Esophagus muscularis mucosa (tissue), 4 donors: ENCODE results near the gene MAML3. TPM values are rescaled to one million over a fixed set of nuclear protein-coding genes. Genes with fewer than 3 reads are reported as not detected.

ENCODE experiments used
- DNase-seq: peaks from one replicate; pipeline ENCODE4 v3.0.0-alpha.2; 2017; ENCODE audit errors: extremely low spot score
- H3K27ac ChIP-seq, 4 donors: fragments of 200-600 bp; sonication (generic); replicated peaks in 1 of 4; 1 replicate in 3 of 4; 2 replicates in 1 of 4; pipeline ENCODE4 v1.5.1; 2016 to 2019; ENCODE audit warnings: mild to moderate bottlenecking in 1 of 4
- H3K27me3 ChIP-seq, 4 donors: fragments of 200-600 bp; sonication (generic); one replicate each; pipeline versions ENCODE4 v1.5.1 to v1.6.0; 2016 to 2019
- H3K36me3 ChIP-seq, 4 donors: fragments of 200-600 bp; sonication (generic); one replicate each; pipeline ENCODE4 v1.5.1; 2016 to 2019
- H3K4me1 ChIP-seq, 4 donors: fragments of 200-600 bp; sonication (generic); one replicate each; pipeline ENCODE4 v1.5.1; 2016 to 2019
- H3K4me3 ChIP-seq, 4 donors: fragments of 200-600 bp; sonication (generic); 1 replicate in 2 of 4; 2 replicates in 2 of 4; pipeline ENCODE4 v1.5.1; 2016 to 2019; ENCODE audit warnings: mild to moderate bottlenecking in 4 of 4, moderate library complexity in 1 of 4
- H3K9me3 ChIP-seq, 4 donors: fragments of 200-600 bp; sonication (generic); 1 replicate in 3 of 4; 2 replicates in 1 of 4; pipeline ENCODE4 v1.5.1; 2016 to 2019
- CTCF ChIP-seq, 3 experiments: fragments of 200-600 bp in 2 of 3; fragments of 450-650 bp in 1 of 3; sonication (generic) in 2 of 3; IDR thresholded peaks; one replicate each; pipeline ENCODE4 v1.5.1; 2017 to 2019; ENCODE audit warnings: antibody characterized with exemption in 3 of 3, mild to moderate bottlenecking in 2 of 3, moderate library complexity in 1 of 3
- EP300 ChIP-seq: sonication (generic); formaldehyde crosslinking; IDR thresholded peaks from one replicate; pipeline ENCODE4 v1.6.1; 2017; ENCODE audit warnings: antibody characterized with exemption
- POLR2A ChIP-seq: fragments of 450-650 bp; IDR thresholded peaks from one replicate; pipeline ENCODE4 v1.6.1; 2017; ENCODE audit warnings: antibody characterized with exemption, moderate library complexity, mild to moderate bottlenecking, low read depth
- POLR2AphosphoS5 ChIP-seq, 2 donors: sonication (generic); formaldehyde crosslinking; IDR thresholded peaks; one replicate each; pipeline ENCODE4 v1.6.1; 2017; ENCODE audit warnings: antibody characterized with exemption in 2 of 2
- WGBS: methylation state at CpG from one replicate; pipeline ENCODE4 v1.1.5; 2018; 5-methylcytosine and 5-hydroxymethylcytosine counted together
- intact Hi-C: fragments of 100-400 bp; cut with DNase I; formaldehyde crosslinking; loops from one replicate; pipeline ENCODE4 v1.15.1; 2023
- total RNA-seq, 4 donors: library from RNA; depleted of rRNA; stranded (reverse); fragments of >200 nt; gene quantifications; one replicate each; pipeline versions ENCODE4 v1.1.0 to v1.2.1, GENCODE V29; 2016

The MAML3 gene
- total RNA-seq, 4 donors from 2014 or later = 5.0 to 8.7 (median 7.1) TPM

GRCh38 chr4:139918591-139918990 lies 235.4 kb downstream of the MAML3 start:
- intact Hi-C loops = no loop called here
- WGBS = 33% methylated on average over 7 of the region's 7 CpGs
- peak; percentile 39 for DNase-seq
- Histone ChIP-seq H3K27me3 (no peaks in the 10 kb centered on the region), H3K4me1 (peaks cover 70 to 94% (median 92%) of the 10 kb centered on the region in 4 donors), H3K4me3 (no peak overlapping the region), H3K27ac (peak overlapping the region; percentile 81 to 87 (median 84)), H3K36me3 (no peaks in the 10 kb centered on the region), H3K9me3 (no peaks in the 10 kb centered on the region)
- no peak for TF ChIP-seq CTCF (IDR thresholded peaks at IDR 0.05)
- no peak for TF ChIP-seq POLR2AphosphoS5 (IDR thresholded peaks at IDR 0.05)
- no peak for TF ChIP-seq EP300
- no peak for TF ChIP-seq POLR2A

DNA sequence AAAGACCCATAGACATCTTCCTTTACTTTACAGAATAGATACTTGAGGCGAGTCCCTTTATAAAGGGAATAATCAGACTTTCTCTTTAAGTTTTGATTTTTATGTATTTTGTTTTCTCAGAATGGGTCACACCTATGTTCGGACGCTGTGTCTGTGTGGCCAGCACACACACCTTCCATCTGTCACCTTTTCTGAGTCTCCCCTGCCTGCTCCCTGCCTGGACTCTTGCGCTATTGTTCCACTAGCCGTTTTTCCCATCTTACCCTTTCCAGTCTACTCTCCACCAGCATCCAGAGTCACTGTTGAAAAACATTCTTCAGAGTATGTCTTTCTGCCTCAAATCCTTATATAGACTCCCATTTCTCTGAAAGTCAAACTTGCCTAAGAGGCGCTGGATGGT lies 236.1 kb downstream of the MAML3 start:
- Histone ChIP-seq H3K4me1 (peaks cover 77 to 98% (median 97%) of the 10 kb centered on the region in 4 donors), H3K27me3 (no peaks in the 10 kb centered on the region), H3K9me3 (no peaks in the 10 kb centered on the region), H3K4me3 (no peak overlapping the region), H3K27ac (peak overlapping the region; percentile 81 to 87 (median 84)), H3K36me3 (no peaks in the 10 kb centered on the region)
- TF ChIP-seq CTCF (IDR thresholded peaks at IDR 0.05) (no peak), POLR2A (no peak), POLR2AphosphoS5 (IDR thresholded peaks at IDR 0.05) (no peak), EP300 (no peak)
- peak; percentile 12 for DNase-seq
- 92% methylated on average over 6 of the region's 6 CpGs for WGBS
- intact Hi-C loops = no loop called here

- H3K27me3 ChIP-seq = no peaks in the 10 kb centered on the region
- no peaks in the 10 kb centered on the region for H3K9me3 ChIP-seq
- no peak for DNase-seq
- no peak overlapping the region for H3K4me3 ChIP-seq
- H3K27ac ChIP-seq = peak overlapping the region; percentile 81 to 87 (median 84)
- TF ChIP-seq POLR2A (no peak), EP300 (no peak), CTCF (IDR thresholded peaks at IDR 0.05) (no peak), POLR2AphosphoS5 (IDR thresholded peaks at IDR 0.05) (no peak)
- no peaks in the 10 kb centered on the region for H3K36me3 ChIP-seq
- WGBS = 33% methylated on average over 1 of the region's 1 CpG
- intact Hi-C loops = no loop called here
- peaks cover 64 to 92% (median 85%) of the 10 kb centered on the region in 4 donors for H3K4me1 ChIP-seq
Observed at GRCh38 chr4:139916041-139916440, 237.9 kb downstream of the MAML3 start.

GRCh38 chr4:139915037-139915436 lies 238.9 kb downstream of the MAML3 start:
- H3K9me3 ChIP-seq = no peaks in the 10 kb centered on the region
- peak overlapping the region; percentile 81 to 87 (median 84) for H3K27ac ChIP-seq
- peaks cover 54 to 82% (median 75%) of the 10 kb centered on the region in 4 donors for H3K4me1 ChIP-seq
- H3K36me3 ChIP-seq = no peaks in the 10 kb centered on the region
- intact Hi-C loops = no loop called here
- WGBS = 42% methylated on average over 2 of the region's 2 CpGs
- DNase-seq = no peak
- no peak overlapping the region for H3K4me3 ChIP-seq
- TF ChIP-seq POLR2AphosphoS5 (IDR thresholded peaks at IDR 0.05) (no peak), CTCF (IDR thresholded peaks at IDR 0.05) (no peak), POLR2A (no peak)
- no peaks in the 10 kb centered on the region for H3K27me3 ChIP-seq

DNA sequence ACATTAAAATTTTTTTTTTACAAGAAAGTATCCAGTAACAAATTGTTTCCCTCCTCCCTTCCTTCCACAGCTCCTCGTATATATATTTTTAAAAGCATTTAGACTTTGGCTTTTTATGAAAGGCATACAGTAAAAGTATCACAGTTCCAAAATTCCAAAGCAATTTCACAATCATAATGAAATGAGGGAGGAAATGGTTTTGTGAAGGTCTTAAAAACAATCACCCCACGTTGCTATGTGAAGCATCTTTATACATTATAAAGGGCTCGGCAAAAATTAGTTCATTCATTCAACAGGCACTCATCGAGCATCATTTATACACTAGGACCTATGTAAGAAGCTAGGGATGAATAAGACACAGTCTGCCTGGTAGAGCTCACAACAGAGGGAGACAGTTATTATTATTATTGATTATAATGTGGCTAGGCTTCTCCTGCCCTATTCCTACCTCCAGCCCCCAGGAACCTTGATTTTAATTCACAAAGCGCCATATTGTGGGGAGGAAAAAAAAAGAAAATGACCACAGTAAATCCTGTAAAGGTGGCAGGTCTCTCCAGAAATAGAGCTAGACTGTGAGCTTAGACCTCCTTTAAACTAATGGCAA lies 239.9 kb downstream of the MAML3 start:
- WGBS = 38% methylated on average over 5 of the region's 5 CpGs
- TF ChIP-seq CTCF (IDR thresholded peaks at IDR 0.05) (no peak), EP300 (no peak), POLR2A (no peak), POLR2AphosphoS5 (IDR thresholded peaks at IDR 0.05) (no peak)
- Histone ChIP-seq H3K4me1 (peaks cover 45 to 72% (median 65%) of the 10 kb centered on the region in 4 donors), H3K9me3 (no peaks in the 10 kb centered on the region), H3K27me3 (no peaks in the 10 kb centered on the region), H3K27ac (peak overlapping the region; percentile 81 to 87 (median 84)), H3K36me3 (no peaks in the 10 kb centered on the region), H3K4me3 (no peak overlapping the region)
- intact Hi-C loops = no loop called here
- no peak for DNase-seq
